Activated CD4-positive, alpha-beta T cell treated with anti-CD3 and anti-CD28 coated beads, Interleukin-2, amount 50 U/mL, for 1 hour (primary cell): Measurements from ENCODE around the gene MPND.

Source experiments
- DNase-seq: peaks from one replicate; pipeline ENCODE4 v3.0.0-alpha.2; 2020

Gene MPND

DNA sequence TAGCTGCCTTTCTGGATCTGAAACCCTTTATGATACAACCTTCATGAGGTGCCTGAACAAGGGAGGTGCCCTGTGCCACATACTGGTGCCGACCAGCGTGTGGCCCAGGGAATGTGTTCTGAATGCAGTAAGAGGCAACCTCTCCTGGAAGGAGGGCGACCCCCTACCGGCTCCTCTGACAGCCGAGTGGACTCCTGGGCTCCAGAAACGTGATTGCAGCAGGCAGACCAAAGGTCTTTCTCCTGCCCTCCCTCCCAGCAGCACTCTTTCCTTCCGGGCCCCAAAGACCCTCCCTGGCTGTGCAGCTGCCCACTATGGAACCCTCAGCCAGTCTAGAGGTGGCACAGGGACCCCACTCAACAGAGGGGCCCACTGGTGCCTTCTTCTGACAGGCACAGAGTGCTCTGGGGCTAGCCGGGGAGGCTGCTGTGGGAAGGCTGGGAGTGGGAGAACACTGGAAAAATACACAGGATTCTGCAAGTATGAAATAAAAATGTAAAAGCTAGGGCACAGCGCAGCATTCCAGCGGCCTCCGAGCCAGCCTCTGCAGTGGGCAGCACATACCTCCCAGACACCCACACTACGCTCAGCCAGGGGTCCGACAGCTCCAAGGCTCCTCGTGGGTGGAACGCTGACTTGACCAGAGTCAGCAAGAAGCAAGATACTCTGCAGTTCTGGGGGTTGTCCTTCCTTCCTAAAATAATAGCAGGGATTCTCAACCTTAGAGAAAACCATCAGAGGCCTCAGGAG lies 42.1 kb downstream of the MPND start:
- DNase-seq, result no peak

DNA sequence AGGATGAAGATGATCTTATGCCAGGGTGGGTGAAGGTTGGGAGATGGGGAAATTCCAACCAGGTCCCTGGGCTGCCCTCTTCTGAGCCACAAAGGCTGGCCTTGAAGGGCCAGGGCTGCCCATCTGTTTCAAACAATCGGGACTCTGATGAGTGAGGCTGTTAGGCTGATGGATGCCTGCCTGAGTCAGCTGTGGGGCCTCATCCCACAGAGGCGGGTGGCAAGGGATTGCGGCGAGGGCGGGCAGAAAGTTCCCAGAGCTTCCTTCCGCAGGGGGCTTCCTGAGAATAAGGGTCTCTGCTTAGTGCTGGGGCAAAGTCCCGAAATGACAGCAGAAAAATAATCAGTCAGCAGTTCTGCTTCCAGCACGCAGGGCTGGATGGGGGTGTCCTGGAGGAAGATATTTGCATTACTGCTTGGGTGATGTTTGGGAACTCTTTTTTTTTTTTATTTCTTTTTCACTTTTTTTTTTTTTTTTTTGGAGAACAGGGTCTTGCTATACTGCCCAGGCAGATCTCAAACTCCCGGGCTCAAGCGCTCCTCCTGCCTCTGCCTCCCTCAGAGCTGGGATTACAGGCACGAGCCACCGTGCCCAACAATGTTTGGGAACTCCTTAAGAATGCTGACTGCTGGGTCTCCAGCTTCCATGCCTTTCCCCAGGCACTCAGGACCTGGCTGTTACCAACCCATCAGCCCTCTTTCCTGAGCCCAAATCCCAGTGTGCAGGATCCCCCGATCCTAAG lies 42.9 kb downstream of the MPND start:
- no peak for DNase-seq

DNA sequence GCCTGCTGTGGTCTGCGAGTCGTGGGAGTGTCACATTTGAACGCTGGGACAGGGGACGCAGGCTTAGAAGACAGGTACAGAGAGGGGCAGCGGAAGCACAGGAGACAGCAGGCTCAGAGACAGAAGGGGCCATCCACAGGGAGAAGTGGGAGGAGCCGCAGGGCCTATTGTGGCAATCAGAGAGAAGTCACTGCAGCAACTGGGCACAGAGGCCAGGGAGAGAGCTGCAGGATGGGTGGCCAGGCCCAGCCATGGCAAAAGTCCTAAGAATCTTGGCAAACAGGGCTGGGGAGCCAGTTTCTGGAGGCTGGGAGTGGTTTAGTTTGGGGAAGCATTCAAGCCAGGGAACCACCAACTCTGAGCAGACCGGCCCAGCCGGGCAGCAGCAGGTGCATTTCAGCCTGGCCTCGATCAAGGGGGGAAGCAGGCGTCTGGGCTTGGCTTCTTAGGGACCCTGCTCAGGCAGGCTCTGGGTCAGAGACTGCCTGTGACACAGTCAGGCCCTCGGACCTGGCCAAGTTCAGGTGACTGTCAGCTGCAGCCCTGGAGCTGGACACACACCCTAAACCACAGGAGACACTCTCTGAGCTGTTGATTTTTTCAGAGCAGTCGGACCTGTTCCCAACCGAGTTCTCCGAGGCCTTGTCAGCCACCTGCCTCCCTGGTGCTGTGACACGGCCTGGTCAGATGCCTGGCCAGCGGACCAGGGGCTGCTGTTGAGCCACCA lies 45.1 kb downstream of the MPND start:
- DNase-seq, result no peak

DNA sequence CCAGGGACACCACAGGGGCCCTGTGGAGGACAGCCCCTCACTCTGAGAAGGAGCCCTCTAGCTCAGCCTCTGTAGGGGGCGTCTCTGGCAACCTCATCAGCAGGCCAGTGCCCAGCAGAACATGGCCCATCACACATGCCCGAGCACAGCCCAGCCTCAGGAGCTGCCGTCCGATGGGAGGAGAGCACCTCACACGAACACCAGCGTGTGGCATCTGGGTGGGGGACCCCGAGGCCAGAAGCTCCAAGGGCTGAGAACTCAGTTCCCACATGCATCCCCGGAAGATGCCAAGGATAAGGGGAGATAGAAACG lies 45.7 kb downstream of the MPND start:
- no peak for DNase-seq

DNA sequence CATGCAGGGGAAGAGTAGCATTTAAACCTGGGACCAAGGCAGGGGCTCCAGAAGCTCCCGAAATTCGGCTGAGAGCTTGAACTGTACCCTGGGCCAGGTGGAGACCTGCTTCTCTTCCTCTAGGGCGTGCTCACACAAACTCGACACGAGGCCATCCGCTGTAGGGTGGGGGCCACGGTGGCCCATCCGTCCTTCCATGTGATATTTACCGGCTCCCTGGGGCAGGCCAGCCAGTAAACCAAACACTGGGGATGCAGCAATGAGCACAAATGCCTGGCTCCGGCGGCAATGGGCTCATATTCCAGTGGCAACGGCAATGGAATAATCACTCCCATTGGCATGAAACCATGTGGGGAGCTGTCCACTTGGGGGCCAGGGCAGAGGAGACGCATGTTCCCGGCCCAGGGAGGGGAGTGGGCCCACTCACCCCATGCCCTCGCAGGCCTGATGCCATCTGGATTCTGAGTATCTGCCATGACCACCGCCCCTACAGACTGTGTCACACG lies 46.2 kb downstream of the MPND start:
- DNase-seq, result no peak

DNA sequence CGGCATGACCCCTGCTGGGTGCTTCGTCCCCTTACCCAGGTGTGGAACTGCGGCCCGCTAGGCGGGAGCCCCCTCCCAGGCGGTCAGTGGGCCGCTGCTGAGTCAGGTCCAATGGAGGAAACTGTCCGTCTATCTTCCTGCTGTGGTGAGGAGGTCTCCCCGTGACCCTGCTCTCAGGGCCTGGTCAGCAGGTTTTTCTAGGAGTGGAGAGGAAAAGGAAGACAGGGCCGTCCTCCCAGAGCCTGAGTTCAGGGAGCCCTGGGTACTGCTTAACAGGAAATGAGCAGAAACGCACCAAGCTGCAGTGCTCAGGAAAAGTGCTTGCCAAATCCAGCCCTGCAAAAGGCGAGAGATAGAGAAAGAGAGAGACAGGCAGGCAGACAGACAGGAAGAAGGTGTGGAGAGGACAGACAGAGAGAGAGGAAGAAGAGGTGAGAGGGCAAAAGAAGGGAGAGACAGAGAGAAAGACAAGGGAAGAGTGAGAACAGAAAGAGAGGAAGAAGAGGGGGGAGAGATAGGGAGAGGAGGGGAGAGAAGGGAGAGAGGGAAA lies 46.7 kb downstream of the MPND start:
- no peak for DNase-seq

DNA sequence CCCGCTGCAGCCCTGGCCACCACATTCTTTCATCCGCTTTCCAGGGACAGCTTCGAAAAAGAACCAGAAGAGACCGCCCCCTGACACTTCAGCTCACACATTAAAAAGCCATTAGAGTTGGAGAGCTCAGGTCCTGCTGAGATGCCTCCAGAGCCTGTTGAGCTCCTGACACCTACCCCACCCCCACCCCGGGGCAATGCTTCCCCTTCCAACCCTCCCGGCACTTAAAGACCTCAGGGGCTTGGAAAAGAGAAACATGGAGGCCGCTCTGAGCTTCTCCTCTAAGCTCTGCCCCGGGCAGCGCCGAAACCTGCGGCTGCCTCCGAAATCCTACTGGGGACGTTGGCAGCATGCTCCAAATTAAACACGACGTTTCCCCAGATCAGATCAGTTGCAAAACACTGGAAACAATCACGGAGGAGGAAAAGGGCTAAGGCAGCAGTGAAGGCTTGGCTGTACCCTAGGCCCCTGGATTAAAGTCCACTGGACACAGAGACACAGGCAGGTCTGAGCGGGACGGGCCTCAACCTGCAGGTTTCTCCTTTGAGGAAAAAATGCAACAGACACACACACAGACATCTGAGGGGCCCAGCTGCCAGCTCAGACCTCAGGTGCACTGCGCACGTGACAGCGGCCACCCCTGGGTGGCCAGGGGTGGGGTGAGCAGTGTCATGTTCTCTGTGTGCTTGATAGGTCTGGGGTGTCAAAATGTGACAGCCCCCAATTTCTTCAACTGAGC lies 47.4 kb downstream of the MPND start:
- no peak for DNase-seq

DNA sequence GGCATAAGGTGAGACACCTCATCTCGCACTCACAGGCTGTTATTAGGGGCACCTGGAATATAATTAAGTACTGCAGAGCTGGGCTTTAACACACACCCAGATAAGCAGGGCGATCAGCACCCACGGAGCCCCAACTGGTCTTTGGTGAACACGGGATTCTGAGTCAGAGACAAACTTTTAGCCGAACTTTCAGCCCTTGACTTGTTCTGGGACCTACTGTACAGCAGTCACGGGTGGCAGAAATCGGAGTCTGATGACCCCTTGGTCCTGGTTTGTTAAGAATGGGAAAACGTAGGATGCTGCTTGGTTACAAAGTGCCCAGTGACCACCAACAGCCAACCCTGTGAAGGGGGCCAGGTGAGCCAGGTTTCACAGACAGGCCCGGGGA lies 47.9 kb downstream of the MPND start:
- no peak for DNase-seq

DNA sequence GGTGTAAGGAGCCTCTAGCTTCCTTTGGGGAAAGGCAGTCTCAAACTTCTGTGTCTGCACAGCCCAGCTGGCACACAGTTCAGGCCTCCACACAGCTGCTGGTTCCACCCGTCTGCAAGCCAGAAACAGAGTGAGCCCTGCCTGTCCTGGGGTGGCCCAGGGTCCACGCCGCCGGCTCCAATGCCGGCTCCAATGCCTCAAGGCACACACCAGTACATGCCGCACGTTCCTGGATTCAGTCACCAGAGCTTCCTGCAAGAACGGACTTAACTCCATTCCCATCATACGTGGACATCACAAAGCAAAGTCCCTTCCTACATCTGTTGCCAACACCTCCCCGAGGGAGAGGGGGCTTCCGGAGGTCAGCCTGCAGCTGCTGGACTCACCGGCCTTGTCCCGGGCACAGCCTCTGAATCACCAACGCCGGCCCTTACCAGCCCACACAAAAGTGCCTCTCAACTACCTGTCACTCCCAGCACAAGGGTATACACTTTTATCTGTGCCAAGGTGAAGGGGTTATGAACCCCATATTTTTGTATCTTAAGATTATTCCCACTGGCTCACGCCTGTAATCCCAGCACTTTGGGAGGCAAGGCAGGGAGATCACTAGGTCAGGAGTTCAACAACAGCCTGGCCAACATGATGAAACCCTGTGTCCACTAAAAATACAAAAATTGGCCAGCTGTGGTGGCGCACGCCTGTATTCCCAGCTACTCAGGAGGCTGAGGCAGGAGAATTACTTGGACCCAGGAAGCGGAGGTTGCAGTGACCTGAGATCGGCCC lies 48.5 kb downstream of the MPND start:
- DNase-seq, result no peak

DNA sequence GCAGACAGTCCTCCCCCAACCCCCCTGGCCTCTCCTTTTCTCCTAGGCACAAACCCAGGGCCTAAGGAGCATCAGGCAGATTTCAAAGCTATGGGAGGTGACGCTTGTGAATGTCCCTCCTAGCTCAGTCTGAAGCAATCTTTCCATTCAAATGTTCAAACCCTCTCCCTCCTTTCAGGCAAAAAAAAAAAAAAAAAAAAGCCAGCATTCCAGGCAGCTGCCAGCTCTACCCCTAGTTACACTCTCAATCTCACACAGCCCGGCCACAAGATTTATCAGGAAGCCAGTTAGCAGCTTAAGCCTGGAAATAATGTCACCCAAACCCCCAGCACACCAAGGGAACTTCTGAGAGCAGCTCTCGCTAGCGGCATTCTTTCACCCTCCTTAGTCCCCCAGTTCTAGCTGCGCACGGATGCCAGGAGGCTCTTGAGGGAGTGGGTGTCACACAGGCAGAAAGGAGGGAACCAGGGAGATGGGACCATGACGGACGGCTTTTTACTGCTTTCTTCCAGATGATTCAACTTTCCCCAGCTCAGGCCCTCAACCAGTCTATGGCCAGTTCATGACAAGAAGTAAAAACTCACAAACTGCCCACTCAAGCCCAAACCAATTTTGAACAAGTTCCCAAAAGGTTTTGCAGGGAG lies 50.7 kb downstream of the MPND start:
- no peak for DNase-seq

DNA sequence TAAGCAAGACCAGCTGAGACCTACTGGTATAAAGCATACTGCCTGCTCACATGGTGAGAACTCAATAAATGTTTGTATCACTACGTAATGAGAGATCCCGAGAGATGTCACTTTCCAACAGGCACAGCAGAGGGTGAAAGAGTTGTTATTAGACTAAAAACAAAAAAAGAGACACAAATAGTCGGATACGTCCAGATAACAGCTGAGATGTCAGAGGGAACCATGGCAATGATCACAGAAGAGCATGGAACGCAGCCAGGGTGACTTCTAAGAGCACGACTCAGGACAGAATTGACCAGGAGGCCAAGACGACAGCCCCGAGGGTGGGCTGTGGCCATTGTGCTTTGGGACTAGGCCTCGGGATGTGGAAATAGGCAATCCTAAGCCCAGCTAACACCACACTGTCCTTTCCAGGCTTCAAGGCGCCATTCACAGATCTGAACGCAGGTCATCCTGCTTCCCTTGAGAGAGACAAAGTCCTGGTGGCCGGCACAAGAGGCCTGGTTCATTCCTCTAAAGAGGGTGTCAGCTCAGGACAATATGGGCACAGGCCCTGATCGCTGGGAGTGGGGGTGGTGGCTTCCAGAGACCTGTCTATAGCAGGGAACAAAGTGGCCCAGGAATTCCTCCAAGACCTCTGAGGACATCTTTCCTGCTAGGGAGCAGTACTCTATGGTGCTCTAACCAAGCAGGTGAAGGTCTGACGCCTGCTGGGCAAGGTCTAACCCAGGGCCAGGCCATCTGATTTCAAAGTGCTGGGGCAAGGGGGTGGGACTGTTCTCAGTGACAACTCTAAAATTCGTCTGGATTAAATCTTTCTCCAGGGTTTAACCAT lies 53.8 kb downstream of the MPND start:
- no peak for DNase-seq

DNA sequence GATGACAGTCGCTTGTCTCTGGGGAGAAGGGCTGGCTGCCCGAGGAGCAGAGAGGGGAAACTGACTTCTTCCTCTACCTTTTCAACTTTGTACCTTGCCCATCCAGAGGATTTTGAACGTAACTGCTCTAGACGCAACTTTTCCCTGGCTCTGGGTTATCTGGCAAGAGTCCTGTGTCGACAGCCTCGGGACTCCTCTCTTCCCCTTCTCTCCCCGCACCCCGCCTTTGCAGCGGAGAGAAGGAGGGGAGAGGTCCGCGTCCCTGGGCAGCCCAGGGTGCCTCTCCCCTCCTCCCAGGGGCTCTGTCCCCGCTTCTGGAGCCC lies 56.4 kb downstream of the MPND start:
- no peak for DNase-seq

DNA sequence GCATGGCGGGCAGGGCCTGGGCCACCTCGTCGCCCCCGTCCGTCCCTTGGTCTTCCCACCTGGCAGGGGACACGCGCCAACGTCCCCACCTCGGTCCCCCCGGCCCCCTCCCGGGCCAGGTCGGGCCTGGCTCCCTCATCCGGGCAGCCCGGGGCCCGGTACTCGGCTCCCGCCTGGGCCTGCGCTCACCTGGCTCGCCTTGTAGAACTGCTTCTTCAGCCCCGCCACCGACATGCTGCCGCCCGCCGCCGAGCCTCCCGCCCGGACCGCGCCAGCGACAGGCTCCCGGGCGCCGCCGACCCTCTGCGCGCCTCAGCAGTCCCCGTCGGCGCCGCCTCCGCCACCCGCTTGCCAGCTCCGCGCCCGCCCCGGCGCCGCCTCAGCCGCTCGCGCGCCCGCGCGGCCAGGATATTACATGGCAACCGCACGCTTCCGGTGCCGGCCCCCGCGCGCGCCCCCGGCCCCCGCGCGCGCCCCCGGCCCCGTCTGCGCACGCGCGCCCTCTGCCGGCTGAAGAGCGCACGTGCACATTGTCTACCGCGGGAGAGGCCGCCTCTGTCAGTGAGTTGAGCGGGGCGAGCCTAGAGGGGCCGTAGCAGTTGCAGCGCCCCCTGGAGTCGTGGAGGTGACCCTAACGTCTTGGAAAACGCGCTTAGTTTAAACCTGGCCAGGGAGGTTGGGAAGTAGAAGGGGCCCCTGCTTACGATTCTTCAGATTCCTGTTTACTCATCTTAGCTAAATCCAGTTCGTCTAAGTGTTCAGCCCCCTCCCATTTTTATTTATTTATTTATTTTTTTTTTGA lies 57.0 kb downstream of the MPND start, which contains the start of gene SH3GL1:
TSS of gene SH3GL1 (minus strand) at position 413 of the 802 bp plus-strand sequence. CDS start at position 234, 179 bp downstream.
- peak; percentile 92 for DNase-seq

DNA sequence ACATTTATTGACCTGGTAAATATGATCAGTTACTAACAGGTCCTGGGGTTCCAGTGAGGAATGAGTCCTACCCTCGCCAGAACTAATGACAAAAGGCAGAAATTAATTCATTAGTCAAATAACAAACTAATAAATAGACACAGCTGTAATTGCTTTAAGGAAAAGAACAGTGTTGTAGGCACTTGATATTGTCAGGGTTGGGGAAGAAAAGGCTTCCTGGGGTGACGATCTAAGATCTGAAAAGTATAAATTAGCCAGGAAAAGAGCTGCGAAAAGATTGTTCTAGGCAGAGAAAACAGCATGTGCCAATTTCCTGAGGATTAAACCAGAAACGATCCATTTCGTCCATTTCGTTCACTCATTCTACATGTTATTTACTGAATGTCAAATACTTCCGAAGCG lies 58.4 kb downstream of the MPND start:
- no peak for DNase-seq

DNA sequence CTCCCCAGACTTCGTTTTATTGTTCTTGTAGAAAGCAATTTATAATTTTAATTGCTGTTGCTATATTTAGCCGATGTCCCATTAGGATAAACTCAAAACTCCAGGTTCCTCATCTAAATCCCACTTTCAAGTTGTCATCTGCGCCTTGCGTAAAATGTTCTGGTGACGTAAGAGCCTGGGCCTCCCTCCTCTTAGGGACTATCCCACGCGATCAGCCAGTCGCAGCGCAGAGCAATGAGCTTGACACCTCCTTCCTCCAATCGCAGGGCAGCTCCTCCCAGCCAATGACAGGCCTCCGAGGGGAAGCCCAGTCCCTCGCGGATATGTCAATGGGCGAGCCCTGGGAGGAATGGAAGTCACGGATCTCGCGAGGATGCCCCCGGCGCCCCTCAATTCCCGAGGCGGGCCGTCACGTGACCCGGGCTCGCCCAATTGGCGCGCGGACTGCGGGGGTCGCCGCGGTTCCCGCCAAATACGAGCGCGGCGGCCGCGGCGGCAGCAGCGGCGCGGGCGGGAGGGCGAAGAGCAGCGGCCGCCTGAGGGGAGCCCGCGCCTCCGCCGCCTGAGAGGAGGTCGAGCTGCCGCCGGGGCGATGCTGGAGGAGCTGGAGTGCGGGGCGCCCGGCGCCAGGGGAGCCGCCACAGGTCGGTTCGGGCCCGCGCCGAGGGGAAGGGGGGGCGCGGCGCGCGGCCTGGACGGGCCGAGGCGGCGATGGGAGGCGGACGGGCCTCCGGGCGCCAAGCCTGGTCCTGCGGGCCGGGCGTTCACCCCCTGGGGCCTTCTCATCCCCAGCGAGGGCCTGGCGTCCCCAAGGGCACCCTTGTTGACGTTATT lies 59.0 kb downstream of the MPND start, which contains the start of gene CHAF1A:
TSS of gene CHAF1A (plus strand) at position 470 of the 834 bp plus-strand sequence. CDS start at position 593, 123 bp downstream.
- DNase-seq, result peak; percentile 98

DNA sequence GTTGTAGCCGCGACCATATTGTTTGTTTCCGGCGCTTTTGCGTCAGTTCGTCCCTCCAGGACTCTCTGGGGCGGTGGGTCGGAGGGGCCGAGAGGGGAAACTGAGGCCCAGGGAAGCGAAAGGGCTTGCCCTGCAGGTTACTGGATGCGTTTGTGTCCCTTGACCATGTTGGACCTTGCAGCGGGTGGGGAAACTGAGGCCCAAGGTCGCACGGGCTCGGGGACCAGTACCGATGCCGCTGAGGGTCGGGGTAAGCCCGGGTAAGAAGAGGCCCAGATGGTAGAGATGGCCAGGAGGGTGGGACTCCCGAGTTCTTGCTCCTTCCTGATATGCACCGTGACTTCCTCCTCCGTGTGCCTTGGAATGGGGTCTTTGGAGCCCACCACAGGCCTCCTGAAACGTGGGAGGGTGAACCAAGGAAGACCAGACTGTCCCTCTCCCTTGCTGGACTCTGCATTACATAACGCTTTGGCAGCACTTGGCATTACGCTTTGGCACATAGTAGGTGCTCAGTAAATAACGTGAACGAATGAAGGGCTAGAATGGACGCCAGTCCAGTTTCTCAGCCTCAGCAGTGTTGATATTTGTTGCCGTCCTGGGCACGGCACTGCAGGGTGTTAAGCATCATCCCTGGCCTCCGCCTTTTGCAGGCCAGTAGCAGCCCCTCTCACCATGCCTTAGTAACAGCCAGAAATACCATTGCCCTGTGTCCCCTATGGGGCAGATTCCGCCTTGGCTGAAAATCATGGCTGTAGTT lies 59.8 kb downstream of the MPND start:
- DNase-seq, result no peak

DNA sequence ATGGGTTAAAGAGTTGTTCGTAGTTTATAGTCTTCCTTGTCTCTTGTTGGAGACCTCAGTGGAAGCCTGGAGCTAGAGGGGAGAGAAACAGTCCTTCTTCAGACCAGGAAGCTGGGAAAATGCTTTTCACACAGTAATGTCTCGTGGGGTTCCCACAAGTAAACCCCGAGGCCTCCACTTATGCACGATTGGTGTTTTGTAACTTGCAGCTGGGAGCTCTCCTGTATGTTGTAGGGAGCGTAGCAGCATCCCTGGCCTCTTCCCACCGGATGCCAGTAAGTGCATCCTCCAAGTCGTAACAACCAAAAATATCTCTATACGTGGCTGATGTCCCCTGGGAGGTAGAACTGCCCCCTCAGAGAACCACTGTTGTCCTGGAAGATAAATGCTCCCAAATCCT lies 62.6 kb downstream of the MPND start:
- no peak for DNase-seq

DNA sequence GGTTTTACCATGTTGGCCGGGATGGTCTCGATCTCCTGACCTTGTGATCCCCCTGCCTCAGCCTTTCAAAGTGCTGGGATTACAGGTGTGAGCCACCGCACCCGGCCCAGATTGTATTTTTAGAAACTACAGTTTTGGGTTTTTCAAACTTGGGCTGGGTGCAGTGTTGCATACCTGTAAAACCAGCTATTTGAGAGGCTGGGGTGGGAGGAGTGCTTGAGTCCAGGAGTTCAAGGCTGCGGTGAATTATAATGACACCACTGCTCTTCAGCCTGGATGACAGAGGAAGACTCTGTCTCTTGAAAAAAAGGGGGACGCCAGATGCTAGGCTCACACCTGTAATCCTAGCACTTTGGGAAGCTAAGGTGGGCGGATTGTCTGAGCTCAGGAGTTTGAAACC lies 63.3 kb downstream of the MPND start:
- DNase-seq, result no peak
